ENCODE data around the gene PTCH2.

GRCh38 chr1:44828841-44829440 is 14.1 kb downstream of the PTCH2 start:
- no peak for TF ChIP-seq CTCF (IDR thresholded peaks at IDR 0.05)
- no peak for TF ChIP-seq POLR2AphosphoS5 (IDR thresholded peaks at IDR 0.05)
- TF ChIP-seq EP300 (IDR thresholded peaks at IDR 0.05) = no peak
- TF ChIP-seq POLR2A (IDR thresholded peaks at IDR 0.05) = no peak
